IMR-90 (cell line): ENCODE measurements around the gene ACADS. TPM values are rescaled to one million over a fixed set of nuclear protein-coding genes. Genes with fewer than 3 reads are reported as not detected.

Experiments
- ATAC-seq: fragments of 200-7000 bp; cut with Tn5 transposase; 2 replicates; pipeline ENCODE4 v1.9.1; 2020; ENCODE audit warnings: low read depth, mild to moderate bottlenecking, moderate library complexity
- BruUV-seq: library from RNA; stranded (reverse); fragments of 400-500 nt; replicated peaks from 2 replicates; lab custom pipeline; 2021; lab: Mats Ljungman, UMichigan
- CTCF ChIA-PET: fragments of 300-600 bp; formaldehyde crosslinking; extraction: SDS; loops from one replicate; lab custom pipeline; 2021; ENCODE audit warnings: antibody characterized with exemption; lab: Yijun Ruan, JAX
- POLR2A ChIA-PET: fragments of 300-600 bp; sonication (Branson Sonifier 250); formaldehyde crosslinking; loops from one replicate; lab custom pipeline; 2022; ENCODE audit warnings: antibody characterized with exemption; ENCODE audit not compliant: unreplicated experiment; lab: Charles Lee
- DNase-seq: peaks from one replicate; pipeline ENCODE4 v3.0.0; 2013
- H2AFZ ChIP-seq: replicated peaks from 2 replicates; pipeline ENCODE3; 2013; ENCODE audit warnings: low read length, mild to moderate bottlenecking; ENCODE audit not compliant: poor library complexity
- H2AK5ac ChIP-seq: 2 replicates; pipeline ENCODE4 v1.6.1; 2013; ENCODE audit warnings: low read depth, low read length, inconsistent platforms
- H2AK9ac ChIP-seq: replicated peaks from 2 replicates; pipeline ENCODE3; 2013; ENCODE audit warnings: mild to moderate bottlenecking, low read depth, low read length, moderate library complexity; ENCODE audit not compliant: poor library complexity
- H2BK120ac ChIP-seq: 2 replicates; pipeline ENCODE4 v1.6.1; 2013; ENCODE audit warnings: low read depth, low read length, inconsistent platforms
- H2BK15ac ChIP-seq: 3 replicates; pipeline ENCODE4 v1.6.1; 2013; ENCODE audit warnings: low read depth, low read length, inconsistent platforms
- H2BK20ac ChIP-seq: 2 replicates; pipeline ENCODE4 v1.6.1; 2013; ENCODE audit warnings: low read depth, mild to moderate bottlenecking, inconsistent platforms, low read length, moderate library complexity
- H2BK5ac ChIP-seq: 2 replicates; pipeline ENCODE4 v1.6.1; 2013; ENCODE audit warnings: mild to moderate bottlenecking, low read depth, low read length, inconsistent platforms; ENCODE audit not compliant: poor library complexity, severe bottlenecking
- H3K14ac ChIP-seq: replicated peaks from 2 replicates; pipeline ENCODE4 v1.6.1; 2013; ENCODE audit warnings: low read depth, low read length, inconsistent platforms
- H3K18ac ChIP-seq: 2 replicates; pipeline ENCODE4 v1.6.1; 2013; ENCODE audit warnings: low read depth, low read length, control low read depth
- H3K23ac ChIP-seq: 2 replicates; pipeline ENCODE4 v1.6.1; 2013; ENCODE audit warnings: low read depth, low read length, inconsistent platforms
- H3K27ac ChIP-seq: 2 replicates; pipeline ENCODE4 v1.5.1; 2013; ENCODE audit warnings: mild to moderate bottlenecking, control low read depth, low read length; ENCODE audit not compliant: insufficient read depth
- H3K27me3 ChIP-seq: 2 replicates; pipeline ENCODE4 v1.6.1; 2013; ENCODE audit warnings: low read length; ENCODE audit not compliant: control insufficient read depth, insufficient read depth
- H3K36me3 ChIP-seq: 2 replicates; pipeline ENCODE4 v1.6.1; 2013; ENCODE audit warnings: low read length, mixed read lengths; ENCODE audit not compliant: control insufficient read depth, insufficient read depth
- H3K4ac ChIP-seq: 2 replicates; pipeline ENCODE4 v1.6.1; 2013; ENCODE audit warnings: low read depth, low read length, inconsistent platforms
- H3K4me1 ChIP-seq: 2 replicates; pipeline ENCODE4 v1.6.1; 2013; ENCODE audit warnings: low read length, mixed read lengths; ENCODE audit not compliant: control insufficient read depth, insufficient read depth
- H3K4me2 ChIP-seq: 2 replicates; pipeline ENCODE4 v1.6.1; 2013; ENCODE audit warnings: low read depth, mild to moderate bottlenecking, control low read depth, low read length, moderate library complexity
- H3K4me3 ChIP-seq: 2 replicates; pipeline ENCODE4 v1.5.1; 2013; ENCODE audit warnings: low read depth, mild to moderate bottlenecking, control low read depth, low read length, moderate library complexity; ENCODE audit not compliant: insufficient read depth
- H3K56ac ChIP-seq: 2 replicates; pipeline ENCODE4 v1.6.1; 2013; ENCODE audit warnings: low read length, inconsistent platforms; ENCODE audit not compliant: insufficient read depth; ENCODE audit errors: extremely low read depth
- H3K79me1 ChIP-seq, 2 experiments: 2 replicates each; pipeline ENCODE4 v1.6.1; 2013; ENCODE audit warnings: low read length in 2 of 2, inconsistent platforms in 1 of 2, low read depth in 1 of 2
- H3K9ac ChIP-seq: 2 replicates; pipeline ENCODE4 v1.6.1; 2013; ENCODE audit warnings: low read depth, low read length, control low read depth
- H3K9me1 ChIP-seq: 2 replicates; pipeline ENCODE4 v1.6.1; 2013; ENCODE audit warnings: low read length, inconsistent platforms; ENCODE audit not compliant: insufficient read depth
- H3K9me3 ChIP-seq: 2 replicates; pipeline ENCODE4 v1.6.1; 2013; ENCODE audit warnings: low read length; ENCODE audit not compliant: control insufficient read depth, insufficient read depth
- H4K20me1 ChIP-seq: 2 replicates; pipeline ENCODE4 v1.6.1; 2013; ENCODE audit warnings: low read length, inconsistent platforms; ENCODE audit not compliant: insufficient read depth
- H4K5ac ChIP-seq: 2 replicates; pipeline ENCODE4 v1.6.1; 2013; ENCODE audit warnings: mild to moderate bottlenecking, low read depth, low read length, control low read depth
- H4K8ac ChIP-seq, 2 experiments: 2 replicates each; pipeline ENCODE4 v1.6.1; 2013; ENCODE audit warnings: low read depth in 2 of 2, low read length in 2 of 2, control low read depth in 1 of 2, inconsistent platforms in 1 of 2
- H4K91ac ChIP-seq: 2 replicates; pipeline ENCODE4 v1.6.1; 2013; ENCODE audit warnings: low read depth, low read length, inconsistent platforms; ENCODE audit not compliant: insufficient read depth
- BHLHE40 ChIP-seq: fragments of 150-350 bp; IDR thresholded peaks from 2 replicates; pipeline ENCODE4 v1.6.1; 2016; ENCODE audit warnings: mild to moderate bottlenecking, low read depth, low read length
- CHD1 ChIP-seq: IDR thresholded peaks from 2 replicates; pipeline ENCODE4 v1.6.1; 2012; ENCODE audit warnings: low read depth, low read length, improper control_type of control experiment
- MAZ ChIP-seq: IDR thresholded peaks from 2 replicates; pipeline ENCODE4 v1.6.1; 2012; ENCODE audit warnings: low read depth, mild to moderate bottlenecking, low read length, improper control_type of control experiment, moderate library complexity, borderline replicate concordance
- MXI1 ChIP-seq: IDR thresholded peaks from 2 replicates; pipeline ENCODE4 v1.6.1; 2012; ENCODE audit warnings: low read depth, mild to moderate bottlenecking, low read length, moderate library complexity, borderline replicate concordance
- NFE2L2 ChIP-seq: fragments of 150-350 bp; IDR thresholded peaks from 2 replicates; pipeline ENCODE4 v1.6.1; 2016; ENCODE audit warnings: low read depth, mild to moderate bottlenecking, low read length
- POLR2A ChIP-seq: IDR thresholded peaks from 2 replicates; pipeline ENCODE4 v1.6.1; 2012; ENCODE audit warnings: mild to moderate bottlenecking, low read depth, low read length
- RAD21 ChIP-seq: IDR thresholded peaks from 2 replicates; pipeline ENCODE4 v1.6.1; 2012; ENCODE audit warnings: low read length, improper control_type of control experiment
- RCOR1 ChIP-seq: IDR thresholded peaks from 2 replicates; pipeline ENCODE4 v1.6.1; 2012; ENCODE audit warnings: mild to moderate bottlenecking, low read length, improper control_type of control experiment; ENCODE audit not compliant: insufficient replicate concordance
- SMC3 ChIP-seq: fragments of 150-350 bp; IDR thresholded peaks from 2 replicates; pipeline ENCODE4 v1.6.1; 2016; ENCODE audit warnings: low read depth, mild to moderate bottlenecking, antibody characterized with exemption, low read length, moderate library complexity
- WGBS, 2 experiments: methylation state at CpG; one replicate each; pipeline versions ENCODE4 v1.1.5 to v1.1.7; 2013; ENCODE audit warnings: missing lambda C conversion rate in 2 of 2; ENCODE audit not compliant: insufficient read length in 1 of 2; ENCODE audit errors: extremely low coverage in 2 of 2; 5-methylcytosine and 5-hydroxymethylcytosine counted together
- dilution Hi-C: fragments of 300-500 bp; cut with HindIII; formaldehyde crosslinking; loops from one replicate; pipeline ENCODE4 v1.14.3; 2018; ENCODE audit warnings: low sequenced_read_pairs; ENCODE audit not compliant: unreplicated experiment
- in situ Hi-C: fragments of 300-500 bp; cut with MboI; formaldehyde crosslinking; loops from 3 replicates; pipeline ENCODE4 v1.14.3; 2019; ENCODE audit warnings: low sequenced_read_pairs, inconsistent platforms, mixed read lengths
- intact Hi-C: fragments of 100-400 bp; cut with micrococcal nuclease; formaldehyde crosslinking; loops from 2 replicates; pipeline ENCODE4 v1.10.0; 2022
- polyA plus RNA-seq, 3 experiments: library from polyadenylated mRNA; depleted of rRNA; stranded (reverse); fragments of >200 nt; gene quantifications; 2 replicates each; pipeline ENCODE4 v1.2.3, GENCODE V29; 2012; ENCODE audit warnings: low replicate concordance in 1 of 3
- total RNA-seq: library from RNA; depleted of rRNA; stranded (reverse); fragments of >200 nt; gene quantifications from 2 replicates; pipeline ENCODE4 v1.2.3, GENCODE V29; 2012
- TF ChIP-seq, protein P1 (sequence below): conservative IDR thresholded peaks from 2 replicates; pipeline ENCODE4 v1.5.1; 2012; ENCODE audit warnings: mild to moderate bottlenecking, low read depth, low read length, improper control_type of control experiment
- TF ChIP-seq, protein P2 (sequence below): fragments of 150-350 bp; IDR thresholded peaks from 2 replicates; pipeline ENCODE4 v1.6.1; 2016; ENCODE audit warnings: low read depth, mild to moderate bottlenecking, low read length, moderate library complexity, borderline replicate concordance

The ACADS gene
- total and polyA plus RNA-seq, 2 of the 4 experiments (the other 2 are of a cell fraction), result 2.9 to 5.5 TPM

DNA sequence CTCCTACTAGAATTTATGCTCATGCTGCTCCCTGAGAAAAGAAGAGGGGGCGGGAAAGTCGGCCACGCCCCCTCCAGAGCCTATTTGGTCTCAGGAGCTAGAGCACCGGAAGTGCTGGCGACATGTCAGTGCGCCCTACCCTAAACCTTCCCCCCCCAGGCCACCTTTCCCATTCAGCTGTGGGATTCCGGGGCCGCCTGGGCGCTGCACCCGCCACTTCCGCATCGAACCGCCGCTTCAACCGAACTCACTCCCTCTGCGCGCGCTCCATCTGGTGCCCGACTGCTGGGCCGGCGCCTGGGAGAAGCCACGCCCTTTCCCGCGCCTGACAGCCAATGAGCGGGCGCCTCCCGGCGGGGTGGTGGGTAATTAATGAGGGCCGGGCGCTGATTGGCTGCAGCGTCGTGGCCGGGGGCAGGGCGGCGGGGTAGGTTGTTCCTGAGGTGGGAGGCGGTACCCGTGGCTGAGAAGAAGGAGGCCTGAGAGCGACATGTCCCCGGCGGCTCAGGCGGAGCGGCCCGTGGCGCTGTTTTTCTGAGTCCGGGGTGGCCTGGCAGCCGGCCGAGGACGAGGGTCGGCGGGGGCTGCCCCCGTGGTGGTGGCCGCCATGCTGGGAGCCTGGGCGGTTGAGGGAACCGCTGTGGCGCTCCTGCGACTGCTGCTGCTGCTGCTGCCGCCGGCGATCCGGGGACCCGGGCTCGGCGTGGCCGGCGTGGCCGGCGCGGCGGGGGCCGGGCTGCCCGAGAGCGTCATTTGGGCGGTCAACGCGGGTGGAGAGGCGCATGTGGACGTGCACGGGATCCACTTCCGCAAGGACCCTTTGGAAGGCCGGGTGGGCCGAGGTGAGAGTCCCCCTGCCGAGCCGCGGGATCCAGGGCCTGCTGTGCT lies 38.7 kb upstream of the ACADS start, which contains the start of gene MLEC:
Gene MLEC, plus strand, starts transcription at position 460 of the 888 bp plus-strand sequence. Its CDS starts 148 bp downstream, at position 608.
- Histone ChIP-seq H4K5ac (peak within 1 kb of the TSS; percentile 89), H3K4me2 (peak within 1 kb of the TSS; percentile 99), H3K9me3 (no peaks in the 10 kb centered on the region), H2AK5ac (peak within 1 kb of the TSS; percentile 18; the same call in 1 of the 2 replicates), H3K27me3 (no peaks in the 10 kb centered on the region), H3K4me1 (peaks cover 8% of the 10 kb centered on the region), H3K79me1 (peaks cover 23 to 46% of the 10 kb centered on the region in 2 experiments), H2BK20ac (no peak within 1 kb of the TSS), H3K14ac (peak within 1 kb of the TSS; percentile 99), H2AFZ (peak within 1 kb of the TSS; percentile 97), H3K4ac (peak within 1 kb of the TSS; percentile 98), H4K91ac (peak within 1 kb of the TSS; percentile 97), H2BK5ac (peak within 1 kb of the TSS; percentile 80), H3K36me3 (no peaks in the 10 kb centered on the region), H3K9me1 (peaks cover 14% of the 10 kb centered on the region), H2AK9ac (peak within 1 kb of the TSS; percentile 96), H4K8ac (peak within 1 kb of the TSS; percentile 91 to 97), H3K4me3 (peak within 1 kb of the TSS; percentile 86), H2BK120ac (peak within 1 kb of the TSS; percentile 94), H3K27ac (peak within 1 kb of the TSS; percentile 85), H4K20me1 (peaks cover 45% of the 10 kb centered on the region), H3K56ac (peak within 1 kb of the TSS; percentile 96), H3K23ac (peak within 1 kb of the TSS; percentile 94), H2BK15ac (peak within 1 kb of the TSS; percentile 65; the same call in 2 of the 3 replicates), H3K18ac (peak within 1 kb of the TSS; percentile 80), H3K9ac (peak within 1 kb of the TSS; percentile 93)
- ChIA-PET CTCF (interaction anchor here (1.9 kb wide), 1 partner anchor 38 kb away, joined by 6 read pairs; no protein-coding TSS in a partner anchor), POLR2A (no interaction called here)
- BruUV-seq, result no TSS peak
- 0% methylated on average over 46 of the region's 84 CpGs; no CpG with 5 or more reads in 1 of the 2 experiments for WGBS, 2 experiments
- ATAC-seq (peak; percentile 89), DNase-seq (peak; percentile 93)
- in situ Hi-C loops (no loop called here), intact Hi-C loops (no loop called here), dilution Hi-C loops (no loop called here)
- TF ChIP-seq SMC3 (peak; percentile 17; the same call in 1 of the 2 replicates), MXI1 (peak; percentile 61; the same call in 1 of the 2 replicates), POLR2A (peak; percentile 84), NFE2L2 (no peak), BHLHE40 (peak; percentile 22; the same call in 1 of the 2 replicates), CHD1 (no peak), RAD21 (peak; percentile 35), MAZ (peak; percentile 52), RCOR1 (peak; percentile 51)
- TF ChIP-seq, protein P1, sequence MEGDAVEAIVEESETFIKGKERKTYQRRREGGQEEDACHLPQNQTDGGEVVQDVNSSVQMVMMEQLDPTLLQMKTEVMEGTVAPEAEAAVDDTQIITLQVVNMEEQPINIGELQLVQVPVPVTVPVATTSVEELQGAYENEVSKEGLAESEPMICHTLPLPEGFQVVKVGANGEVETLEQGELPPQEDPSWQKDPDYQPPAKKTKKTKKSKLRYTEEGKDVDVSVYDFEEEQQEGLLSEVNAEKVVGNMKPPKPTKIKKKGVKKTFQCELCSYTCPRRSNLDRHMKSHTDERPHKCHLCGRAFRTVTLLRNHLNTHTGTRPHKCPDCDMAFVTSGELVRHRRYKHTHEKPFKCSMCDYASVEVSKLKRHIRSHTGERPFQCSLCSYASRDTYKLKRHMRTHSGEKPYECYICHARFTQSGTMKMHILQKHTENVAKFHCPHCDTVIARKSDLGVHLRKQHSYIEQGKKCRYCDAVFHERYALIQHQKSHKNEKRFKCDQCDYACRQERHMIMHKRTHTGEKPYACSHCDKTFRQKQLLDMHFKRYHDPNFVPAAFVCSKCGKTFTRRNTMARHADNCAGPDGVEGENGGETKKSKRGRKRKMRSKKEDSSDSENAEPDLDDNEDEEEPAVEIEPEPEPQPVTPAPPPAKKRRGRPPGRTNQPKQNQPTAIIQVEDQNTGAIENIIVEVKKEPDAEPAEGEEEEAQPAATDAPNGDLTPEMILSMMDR, result peak; percentile 18; the same call in 1 of the 2 replicates
- TF ChIP-seq, protein P2, sequence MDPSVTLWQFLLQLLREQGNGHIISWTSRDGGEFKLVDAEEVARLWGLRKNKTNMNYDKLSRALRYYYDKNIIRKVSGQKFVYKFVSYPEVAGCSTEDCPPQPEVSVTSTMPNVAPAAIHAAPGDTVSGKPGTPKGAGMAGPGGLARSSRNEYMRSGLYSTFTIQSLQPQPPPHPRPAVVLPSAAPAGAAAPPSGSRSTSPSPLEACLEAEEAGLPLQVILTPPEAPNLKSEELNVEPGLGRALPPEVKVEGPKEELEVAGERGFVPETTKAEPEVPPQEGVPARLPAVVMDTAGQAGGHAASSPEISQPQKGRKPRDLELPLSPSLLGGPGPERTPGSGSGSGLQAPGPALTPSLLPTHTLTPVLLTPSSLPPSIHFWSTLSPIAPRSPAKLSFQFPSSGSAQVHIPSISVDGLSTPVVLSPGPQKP, result no peak
